GM18951 (cell line): Measurements from ENCODE around the gene TYW5.

Experiments
- POLR2A ChIP-seq: IDR thresholded peaks from 4 replicates; pipeline ENCODE4 v1.6.1; 2011; ENCODE audit warnings: mild to moderate bottlenecking; ENCODE audit not compliant: insufficient read length, insufficient read depth; ENCODE audit errors: extremely low read depth
- in situ Hi-C: fragments of 300-500 bp; cut with MboI; formaldehyde crosslinking; loops from one replicate; pipeline ENCODE4 v1.12.0; 2022; ENCODE audit warnings: low sequenced_read_pairs, mixed read lengths, inconsistent platforms; ENCODE audit not compliant: unreplicated experiment

Gene TYW5

DNA sequence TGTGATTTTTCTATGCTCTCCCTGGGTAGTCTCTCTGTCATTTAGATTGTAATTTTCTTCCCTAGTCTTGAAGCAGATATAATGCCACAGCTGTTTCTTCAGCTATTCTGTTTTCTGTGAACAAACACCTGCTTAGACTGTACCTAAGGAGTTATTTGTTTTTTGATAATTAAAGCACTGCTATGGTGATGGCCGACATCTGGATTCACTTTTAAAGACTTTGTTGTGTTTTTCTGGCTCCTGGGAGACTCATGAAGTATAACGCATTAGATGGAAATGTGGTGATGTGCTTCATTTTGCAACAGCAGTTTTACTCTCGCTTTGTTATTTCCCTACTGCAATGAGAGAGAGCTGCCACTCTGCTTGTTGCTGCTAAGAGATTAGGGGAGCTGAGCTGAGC lies 59.9 kb downstream of the TYW5 start:
- in situ Hi-C loops, result no loop called here

DNA sequence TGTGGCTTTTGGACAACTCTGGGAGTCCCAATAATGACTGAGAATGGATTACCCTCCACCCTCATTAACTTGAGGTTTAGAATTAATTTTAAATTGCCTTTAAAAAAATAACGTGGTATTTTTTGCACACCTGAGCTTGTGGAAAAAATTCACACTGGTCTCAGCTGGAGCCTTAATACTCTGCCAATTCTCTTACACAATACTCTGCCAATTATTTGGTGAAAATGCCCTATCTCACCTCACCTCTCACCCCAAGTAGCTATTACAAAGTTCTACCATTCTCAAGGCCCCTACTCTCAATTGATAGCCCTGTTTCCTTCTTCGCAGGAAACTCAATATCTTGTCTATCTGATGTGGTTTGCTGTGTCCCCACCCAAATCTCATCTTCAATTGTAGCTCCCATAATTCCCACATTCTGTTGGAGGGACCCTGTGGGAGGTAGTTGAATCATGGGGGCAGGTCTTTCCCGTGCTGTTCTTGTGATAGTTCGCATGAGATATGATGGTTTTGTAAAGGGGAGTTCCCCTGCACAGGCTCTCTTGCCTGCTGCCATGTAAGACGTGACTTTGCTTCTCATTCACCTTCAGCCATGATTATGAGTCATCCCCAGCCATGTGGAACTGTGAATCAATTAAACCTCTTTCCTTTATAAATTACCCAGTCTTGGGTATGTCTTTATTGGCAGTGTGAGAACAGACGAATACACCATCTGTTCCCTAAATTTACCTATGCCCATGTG lies 71.6 kb downstream of the TYW5 start:
- in situ Hi-C loops, result no loop called here
- no peak for TF ChIP-seq POLR2A

More for the DNA sequence above, 59.9 kb downstream of the TYW5 start:
- no peak for TF ChIP-seq POLR2A

DNA sequence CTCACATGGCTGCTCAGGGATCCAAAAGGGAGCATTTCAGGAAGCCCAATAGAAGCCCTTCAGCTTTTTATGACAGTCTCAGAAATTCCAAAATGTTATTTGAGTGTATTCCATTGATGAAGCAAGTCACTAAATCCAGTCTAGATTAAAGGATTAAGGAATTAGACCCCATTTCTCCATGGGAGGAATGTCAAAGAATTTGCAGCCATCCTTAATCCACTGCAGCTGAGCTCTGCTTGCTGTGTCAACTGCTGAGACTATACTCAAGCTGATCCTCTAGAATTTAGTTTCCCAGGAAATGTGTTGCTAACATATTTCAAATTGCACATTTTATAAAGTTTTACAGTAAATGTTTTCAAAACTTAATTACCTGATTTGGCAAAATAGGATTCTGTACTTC lies 72.6 kb downstream of the TYW5 start:
- TF ChIP-seq POLR2A, result no peak
- in situ Hi-C loops, result no loop called here
